ENCODE measurements around the gene FNDC3A. TPM values are rescaled to one million over a fixed set of nuclear protein-coding genes. Genes with fewer than 3 reads are reported as not detected.

FNDC3A gene
- total and polyA plus RNA-seq, 12 donors = 11.3 to 30.3 (median 23.1) TPM

- H3K9me3 ChIP-seq = peaks cover 0 to 3% (median 0%) of the 10 kb centered on the region in 11 donors
- TF ChIP-seq, protein P1, sequence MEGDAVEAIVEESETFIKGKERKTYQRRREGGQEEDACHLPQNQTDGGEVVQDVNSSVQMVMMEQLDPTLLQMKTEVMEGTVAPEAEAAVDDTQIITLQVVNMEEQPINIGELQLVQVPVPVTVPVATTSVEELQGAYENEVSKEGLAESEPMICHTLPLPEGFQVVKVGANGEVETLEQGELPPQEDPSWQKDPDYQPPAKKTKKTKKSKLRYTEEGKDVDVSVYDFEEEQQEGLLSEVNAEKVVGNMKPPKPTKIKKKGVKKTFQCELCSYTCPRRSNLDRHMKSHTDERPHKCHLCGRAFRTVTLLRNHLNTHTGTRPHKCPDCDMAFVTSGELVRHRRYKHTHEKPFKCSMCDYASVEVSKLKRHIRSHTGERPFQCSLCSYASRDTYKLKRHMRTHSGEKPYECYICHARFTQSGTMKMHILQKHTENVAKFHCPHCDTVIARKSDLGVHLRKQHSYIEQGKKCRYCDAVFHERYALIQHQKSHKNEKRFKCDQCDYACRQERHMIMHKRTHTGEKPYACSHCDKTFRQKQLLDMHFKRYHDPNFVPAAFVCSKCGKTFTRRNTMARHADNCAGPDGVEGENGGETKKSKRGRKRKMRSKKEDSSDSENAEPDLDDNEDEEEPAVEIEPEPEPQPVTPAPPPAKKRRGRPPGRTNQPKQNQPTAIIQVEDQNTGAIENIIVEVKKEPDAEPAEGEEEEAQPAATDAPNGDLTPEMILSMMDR (IDR thresholded peaks at IDR 0.05) = no peak
- no peak overlapping the region for H3K27ac ChIP-seq
- no peaks in the 10 kb centered on the region for H3K4me1 ChIP-seq
- H3K36me3 ChIP-seq = peaks cover 0 to 9% (median 0%) of the 10 kb centered on the region in 9 donors
- H3K4me3 ChIP-seq = no peak overlapping the region
- DNase-seq (no peak), ATAC-seq (no peak)
- WGBS, 2 donors = 91 to 100% methylated on average over 2 of the region's 2 CpGs
- H3K27me3 ChIP-seq = no peaks in the 10 kb centered on the region
- intact Hi-C loops (cut with DNase I) = no loop called here
Observed at GRCh38 chr13:49042476-49042875, 66.8 kb downstream of the FNDC3A start.

GRCh38 chr13:49044008-49044407 is 68.3 kb downstream of the FNDC3A start:
- no peak for ATAC-seq
- intact Hi-C loops (cut with DNase I) = no loop called here
- H3K27me3 ChIP-seq = no peaks in the 10 kb centered on the region
- no peak overlapping the region for H3K4me3 ChIP-seq
- H3K27ac ChIP-seq = no peak overlapping the region
- peaks cover 0 to 9% (median 0%) of the 10 kb centered on the region in 9 donors for H3K36me3 ChIP-seq
- H3K9me3 ChIP-seq = peaks cover 0 to 14% (median 0%) of the 10 kb centered on the region in 11 donors
- no peak for DNase-seq
- WGBS, 2 donors = 65 to 66% methylated on average over 3 of the region's 3 CpGs
- H3K4me1 ChIP-seq = no peaks in the 10 kb centered on the region
- TF ChIP-seq, protein P1 (IDR thresholded peaks at IDR 0.05) = no peak

DNA sequence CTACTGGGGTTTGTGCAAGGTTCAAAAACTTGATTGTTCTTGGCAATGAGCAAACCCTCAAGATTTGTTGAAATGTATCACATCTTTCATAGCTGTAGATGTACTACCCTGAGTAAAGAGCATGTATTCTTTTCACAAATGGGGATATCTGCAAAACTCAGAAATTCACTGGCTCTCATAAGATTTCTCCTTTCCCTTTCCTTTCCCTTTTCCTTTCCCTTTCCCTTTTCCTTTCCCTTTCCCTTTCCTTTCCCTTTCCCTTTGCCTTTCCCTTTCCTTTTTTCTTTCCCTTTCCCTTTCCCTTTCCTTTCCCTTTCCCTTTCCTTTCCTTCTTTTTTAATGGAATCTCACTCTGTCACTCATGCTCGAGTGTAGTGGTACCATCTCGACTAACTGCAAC is 69.1 kb downstream of the FNDC3A start:
- Histone ChIP-seq H3K36me3 (peaks cover 0 to 3% (median 0%) of the 10 kb centered on the region in 9 donors), H3K4me3 (no peak overlapping the region), H3K27me3 (no peaks in the 10 kb centered on the region), H3K27ac (no peak overlapping the region), H3K9me3 (peaks cover 0 to 14% (median 0%) of the 10 kb centered on the region in 11 donors), H3K4me1 (no peaks in the 10 kb centered on the region)
- intact Hi-C loops (cut with DNase I) = no loop called here
- TF ChIP-seq, protein P1 (IDR thresholded peaks at IDR 0.05) = no peak
- no peak for DNase-seq
- WGBS, 2 donors = 90 to 94% methylated on average over 2 of the region's 2 CpGs
- no peak for ATAC-seq

- Histone ChIP-seq H3K27ac (no peak overlapping the region), H3K4me3 (no peak overlapping the region), H3K9me3 (peaks cover 0 to 24% (median 0%) of the 10 kb centered on the region in 11 donors), H3K36me3 (no peaks in the 10 kb centered on the region), H3K4me1 (no peaks in the 10 kb centered on the region), H3K27me3 (no peaks in the 10 kb centered on the region)
- WGBS, 2 donors = 88 to 94% methylated on average over 2 of the region's 2 CpGs
- DNase-seq (no peak), ATAC-seq (no peak)
- intact Hi-C loops (cut with DNase I) = no loop called here
- TF ChIP-seq, protein P1 (IDR thresholded peaks at IDR 0.05) = no peak
Observed at GRCh38 chr13:49046002-49046401, 70.3 kb downstream of the FNDC3A start.
